Tibial nerve (tissue), 4 donors: ENCODE results near the gene ABHD17B. TPM values are rescaled to one million over a fixed set of nuclear protein-coding genes. Genes with fewer than 3 reads are reported as not detected.

Experiments used
- DNase-seq, 2 donors: peaks; one replicate each; pipeline ENCODE4 v3.0.0-alpha.2; 2019; ENCODE audit warnings: low spot score in 2 of 2
- H3K27ac ChIP-seq, 4 donors: fragments of 200-600 bp; sonication (generic) in 3 of 4; one replicate each; pipeline ENCODE4 v1.5.1; 2017 to 2019; ENCODE audit warnings: mild to moderate bottlenecking in 1 of 4
- H3K27me3 ChIP-seq, 2 donors: fragments of 200-600 bp; sonication (generic) in 1 of 2; one replicate each; pipeline versions ENCODE4 v1.5.1 to v1.6.0; 2017 to 2019
- H3K36me3 ChIP-seq, 3 donors: fragments of 200-600 bp; sonication (generic); one replicate each; pipeline ENCODE4 v1.5.1; 2018 to 2019
- H3K4me1 ChIP-seq, 4 donors: fragments of 200-600 bp; sonication (generic) in 3 of 4; one replicate each; pipeline ENCODE4 v1.5.1; 2017 to 2019
- H3K4me3 ChIP-seq, 4 donors: fragments of 200-600 bp; sonication (generic) in 3 of 4; one replicate each; pipeline ENCODE4 v1.5.1; 2017 to 2019; ENCODE audit warnings: mild to moderate bottlenecking in 1 of 4, moderate library complexity in 1 of 4
- H3K9me3 ChIP-seq, 4 donors: fragments of 200-600 bp; sonication (generic) in 3 of 4; one replicate each; pipeline ENCODE4 v1.5.1; 2017 to 2019
- EP300 ChIP-seq, 2 donors: sonication (generic); formaldehyde crosslinking; IDR thresholded peaks; one replicate each; pipeline ENCODE4 v1.6.1; 2017; ENCODE audit warnings: antibody characterized with exemption in 2 of 2, mild to moderate bottlenecking in 1 of 2
- POLR2A ChIP-seq, 2 donors: fragments of 450-650 bp; IDR thresholded peaks; one replicate each; pipeline ENCODE4 v1.6.1; 2017; ENCODE audit warnings: antibody characterized with exemption in 2 of 2, mild to moderate bottlenecking in 2 of 2, moderate library complexity in 2 of 2
- WGBS, 2 donors: methylation state at CpG; one replicate each; pipeline ENCODE4 v1.1.5; 2018; 5-methylcytosine and 5-hydroxymethylcytosine counted together
- total RNA-seq, 4 donors: library from RNA; depleted of rRNA; stranded (reverse); fragments of >200 nt; gene quantifications; one replicate each; pipeline ENCODE4 v1.1.0, GENCODE V29; 2016
- TF ChIP-seq, protein P1 (sequence below), 5 experiments: fragments of 200-600 bp in 3 of 5; fragments of 450-650 bp in 2 of 5; sonication (generic) in 3 of 5; IDR thresholded peaks; one replicate each; pipeline ENCODE4 v1.5.1; 2016 to 2019; ENCODE audit warnings: antibody characterized with exemption in 5 of 5, mild to moderate bottlenecking in 3 of 5, moderate library complexity in 2 of 5

The ABHD17B gene
- total RNA-seq, 4 donors from 2014 or later = 10.5 to 23.8 (median 18.3) TPM

- 75 to 83% methylated on average over 5 of the region's 5 CpGs for WGBS, 2 donors
- no peak overlapping the region for H3K4me3 ChIP-seq
- no peaks in the 10 kb centered on the region for H3K36me3 ChIP-seq
- peaks cover 0 to 15% (median 2%) of the 10 kb centered on the region in 4 donors for H3K9me3 ChIP-seq
- DNase-seq = no peak
- H3K27me3 ChIP-seq = no peaks in the 10 kb centered on the region
- no peaks in the 10 kb centered on the region for H3K4me1 ChIP-seq
- H3K27ac ChIP-seq = no peak overlapping the region
- TF ChIP-seq, protein P1, sequence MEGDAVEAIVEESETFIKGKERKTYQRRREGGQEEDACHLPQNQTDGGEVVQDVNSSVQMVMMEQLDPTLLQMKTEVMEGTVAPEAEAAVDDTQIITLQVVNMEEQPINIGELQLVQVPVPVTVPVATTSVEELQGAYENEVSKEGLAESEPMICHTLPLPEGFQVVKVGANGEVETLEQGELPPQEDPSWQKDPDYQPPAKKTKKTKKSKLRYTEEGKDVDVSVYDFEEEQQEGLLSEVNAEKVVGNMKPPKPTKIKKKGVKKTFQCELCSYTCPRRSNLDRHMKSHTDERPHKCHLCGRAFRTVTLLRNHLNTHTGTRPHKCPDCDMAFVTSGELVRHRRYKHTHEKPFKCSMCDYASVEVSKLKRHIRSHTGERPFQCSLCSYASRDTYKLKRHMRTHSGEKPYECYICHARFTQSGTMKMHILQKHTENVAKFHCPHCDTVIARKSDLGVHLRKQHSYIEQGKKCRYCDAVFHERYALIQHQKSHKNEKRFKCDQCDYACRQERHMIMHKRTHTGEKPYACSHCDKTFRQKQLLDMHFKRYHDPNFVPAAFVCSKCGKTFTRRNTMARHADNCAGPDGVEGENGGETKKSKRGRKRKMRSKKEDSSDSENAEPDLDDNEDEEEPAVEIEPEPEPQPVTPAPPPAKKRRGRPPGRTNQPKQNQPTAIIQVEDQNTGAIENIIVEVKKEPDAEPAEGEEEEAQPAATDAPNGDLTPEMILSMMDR (IDR thresholded peaks at IDR 0.05) = no peak
- TF ChIP-seq POLR2A (IDR thresholded peaks at IDR 0.05) (no peak), EP300 (IDR thresholded peaks at IDR 0.05) (no peak)
Measured at GRCh38 chr9:71854811-71855210, 56.2 kb downstream of the ABHD17B start.

GRCh38 chr9:71853084-71853483, 57.9 kb downstream of the ABHD17B start:
- Histone ChIP-seq H3K4me1 (no peaks in the 10 kb centered on the region), H3K9me3 (peaks cover 0 to 4% (median 1%) of the 10 kb centered on the region in 4 donors), H3K36me3 (no peaks in the 10 kb centered on the region), H3K4me3 (no peak overlapping the region), H3K27me3 (no peaks in the 10 kb centered on the region), H3K27ac (no peak overlapping the region)
- no peak for TF ChIP-seq EP300 (IDR thresholded peaks at IDR 0.05)
- no peak for TF ChIP-seq POLR2A (IDR thresholded peaks at IDR 0.05)
- TF ChIP-seq, protein P1 (IDR thresholded peaks at IDR 0.05) = no peak
- DNase-seq = no peak
- WGBS, 2 donors = 91 to 92% methylated on average over 1 of the region's 1 CpG

GRCh38 chr9:71850996-71851395, 60.0 kb downstream of the ABHD17B start:
- Histone ChIP-seq H3K27me3 (no peaks in the 10 kb centered on the region), H3K4me1 (no peaks in the 10 kb centered on the region), H3K9me3 (peaks cover 0 to 4% (median 1%) of the 10 kb centered on the region in 4 donors), H3K4me3 (no peak overlapping the region), H3K27ac (no peak overlapping the region), H3K36me3 (no peaks in the 10 kb centered on the region)
- DNase-seq = no peak
- TF ChIP-seq POLR2A (IDR thresholded peaks at IDR 0.05) = no peak
- no peak for TF ChIP-seq EP300 (IDR thresholded peaks at IDR 0.05)
- TF ChIP-seq, protein P1 (IDR thresholded peaks at IDR 0.05) = no peak

DNA sequence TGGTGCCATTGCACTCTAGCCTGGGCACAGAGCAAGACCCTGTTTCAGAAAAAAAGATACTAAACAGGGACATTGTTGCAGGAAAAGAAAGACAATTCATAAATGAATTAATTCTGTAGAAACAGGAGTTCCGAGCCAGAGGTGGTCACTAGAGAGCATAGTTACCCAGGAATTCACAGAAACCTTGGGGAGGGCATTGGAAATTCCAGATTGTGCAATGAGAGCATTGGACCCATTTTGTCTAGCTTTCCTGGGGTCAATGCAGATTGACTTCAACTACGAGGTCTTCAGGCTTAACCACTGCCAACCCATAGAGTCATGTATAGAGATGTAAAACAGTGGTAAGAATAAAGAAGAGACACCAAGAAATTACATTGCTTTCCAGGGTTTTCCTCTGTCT, 63.1 kb downstream of the ABHD17B start:
- Histone ChIP-seq H3K4me3 (no peak overlapping the region), H3K9me3 (peaks cover 0 to 4% (median 1%) of the 10 kb centered on the region in 4 donors), H3K4me1 (no peaks in the 10 kb centered on the region), H3K27me3 (no peaks in the 10 kb centered on the region), H3K27ac (no peak overlapping the region), H3K36me3 (no peaks in the 10 kb centered on the region)
- TF ChIP-seq, protein P1 (IDR thresholded peaks at IDR 0.05) = no peak
- TF ChIP-seq EP300 (IDR thresholded peaks at IDR 0.05) (no peak), POLR2A (IDR thresholded peaks at IDR 0.05) (no peak)
- WGBS, 2 donors = 64 to 68% methylated on average over 2 of the region's 2 CpGs
- no peak for DNase-seq

DNA sequence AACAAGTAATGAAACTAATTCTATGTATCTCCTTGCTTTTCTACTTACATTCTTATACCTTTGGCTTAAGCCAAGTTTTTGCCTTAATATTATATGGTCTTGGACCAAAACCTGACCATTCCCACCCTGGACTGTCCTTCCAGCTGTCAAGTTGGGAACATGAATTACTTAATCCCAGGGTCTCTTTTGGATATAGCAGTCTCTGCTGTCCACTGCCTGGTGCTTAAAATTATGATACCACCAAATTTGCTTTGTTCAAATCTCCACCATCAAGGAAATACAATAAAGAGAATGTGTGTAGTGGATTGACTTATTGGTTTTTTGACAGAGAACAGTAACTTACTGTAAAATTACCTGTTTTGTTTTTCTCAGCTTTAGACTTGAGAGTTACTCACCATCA, 66.2 kb downstream of the ABHD17B start:
- no peak overlapping the region for H3K27ac ChIP-seq
- no peak for DNase-seq

More for the DNA sequence above, 66.2 kb downstream of the ABHD17B start:
- no peaks in the 10 kb centered on the region for H3K4me1 ChIP-seq
- no peak overlapping the region for H3K4me3 ChIP-seq
- H3K9me3 ChIP-seq = peaks cover 0 to 5% (median 1%) of the 10 kb centered on the region in 4 donors
- TF ChIP-seq, protein P1 (IDR thresholded peaks at IDR 0.05) = no peak
- TF ChIP-seq POLR2A (IDR thresholded peaks at IDR 0.05) = no peak
- no peaks in the 10 kb centered on the region for H3K36me3 ChIP-seq
- H3K27me3 ChIP-seq = no peaks in the 10 kb centered on the region
